Tibial artery (tissue), 4 donors: Measurements from ENCODE around the gene IL2RG.

Experiments used
- DNase-seq, 2 donors: peaks; one replicate each; pipeline ENCODE4 v3.0.0-alpha.2; 2019
- H3K27ac ChIP-seq, 2 donors: fragments of 200-600 bp; sonication (generic) in 1 of 2; 1 replicate in 1 of 2; 2 replicates in 1 of 2; pipeline ENCODE4 v1.5.1; 2018 to 2019; ENCODE audit warnings: mild to moderate bottlenecking in 1 of 2
- H3K27me3 ChIP-seq, 2 donors: fragments of 200-600 bp; sonication (generic) in 1 of 2; one replicate each; pipeline versions ENCODE4 v1.5.1 to v1.6.0; 2016 to 2019
- H3K36me3 ChIP-seq, 3 donors: fragments of 200-600 bp; sonication (generic) in 2 of 3; one replicate each; pipeline ENCODE4 v1.5.1; 2016 to 2019; ENCODE audit warnings: mild to moderate bottlenecking in 2 of 3
- H3K4me1 ChIP-seq, 4 donors: fragments of 200-600 bp; sonication (generic) in 2 of 4; 1 replicate in 3 of 4; 2 replicates in 1 of 4; pipeline ENCODE4 v1.5.1; 2016 to 2019
- H3K4me3 ChIP-seq, 2 donors: fragments of 200-600 bp; sonication (generic) in 1 of 2; 1 replicate in 1 of 2; 2 replicates in 1 of 2; pipeline ENCODE4 v1.5.1; 2018 to 2019; ENCODE audit warnings: mild to moderate bottlenecking in 2 of 2
- H3K9me3 ChIP-seq, 3 donors: fragments of 200-600 bp; sonication (generic) in 1 of 3; one replicate each; pipeline ENCODE4 v1.5.1; 2016 to 2019
- intact Hi-C: fragments of 100-400 bp; cut with DNase I; formaldehyde crosslinking; loops from one replicate; pipeline ENCODE4 v1.15.0; 2023; ENCODE audit warnings: low total_unique reads
- TF ChIP-seq, protein P1 (sequence below), 2 experiments: fragments of 200-600 bp in 1 of 2; fragments of 450-650 bp in 1 of 2; IDR thresholded peaks; one replicate each; pipeline ENCODE4 v1.5.1; 2017 to 2019; ENCODE audit warnings: antibody characterized with exemption in 2 of 2, mild to moderate bottlenecking in 1 of 2, moderate library complexity in 1 of 2

IL2RG gene

DNA sequence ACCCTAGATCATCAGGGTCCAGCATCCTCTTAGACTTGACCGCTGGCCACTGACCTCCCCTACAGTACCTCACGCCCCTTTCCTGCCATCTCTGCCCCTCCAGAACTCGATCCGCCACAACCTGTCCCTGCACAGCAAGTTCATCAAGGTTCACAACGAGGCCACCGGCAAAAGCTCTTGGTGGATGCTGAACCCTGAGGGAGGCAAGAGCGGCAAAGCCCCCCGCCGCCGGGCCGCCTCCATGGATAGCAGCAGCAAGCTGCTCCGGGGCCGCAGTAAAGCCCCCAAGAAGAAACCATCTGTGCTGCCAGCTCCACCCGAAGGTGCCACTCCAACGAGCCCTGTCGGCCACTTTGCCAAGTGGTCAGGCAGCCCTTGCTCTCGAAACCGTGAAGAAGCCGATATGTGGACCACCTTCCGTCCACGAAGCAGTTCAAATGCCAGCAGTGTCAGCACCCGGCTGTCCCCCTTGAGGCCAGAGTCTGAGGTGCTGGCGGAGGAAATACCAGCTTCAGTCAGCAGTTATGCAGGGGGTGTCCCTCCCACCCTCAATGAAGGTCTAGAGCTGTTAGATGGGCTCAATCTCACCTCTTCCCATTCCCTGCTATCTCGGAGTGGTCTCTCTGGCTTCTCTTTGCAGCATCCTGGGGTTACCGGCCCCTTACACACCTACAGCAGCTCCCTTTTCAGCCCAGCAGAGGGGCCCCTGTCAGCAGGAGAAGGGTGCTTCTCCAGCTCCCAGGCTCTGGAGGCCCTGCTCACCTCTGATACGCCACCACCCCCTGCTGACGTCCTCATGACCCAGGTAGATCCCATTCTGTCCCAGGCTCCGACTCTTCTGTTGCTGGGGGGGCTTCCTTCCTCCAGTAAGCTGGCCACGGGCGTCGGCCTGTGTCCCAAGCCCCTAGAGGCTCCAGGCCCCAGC, 10.5 kb downstream of the IL2RG start:
- H3K4me1 ChIP-seq, result peaks cover 0 to 20% (median 8%) of the 10 kb centered on the region in 4 donors
- H3K27ac ChIP-seq, result no peak overlapping the region
- TF ChIP-seq, protein P1, sequence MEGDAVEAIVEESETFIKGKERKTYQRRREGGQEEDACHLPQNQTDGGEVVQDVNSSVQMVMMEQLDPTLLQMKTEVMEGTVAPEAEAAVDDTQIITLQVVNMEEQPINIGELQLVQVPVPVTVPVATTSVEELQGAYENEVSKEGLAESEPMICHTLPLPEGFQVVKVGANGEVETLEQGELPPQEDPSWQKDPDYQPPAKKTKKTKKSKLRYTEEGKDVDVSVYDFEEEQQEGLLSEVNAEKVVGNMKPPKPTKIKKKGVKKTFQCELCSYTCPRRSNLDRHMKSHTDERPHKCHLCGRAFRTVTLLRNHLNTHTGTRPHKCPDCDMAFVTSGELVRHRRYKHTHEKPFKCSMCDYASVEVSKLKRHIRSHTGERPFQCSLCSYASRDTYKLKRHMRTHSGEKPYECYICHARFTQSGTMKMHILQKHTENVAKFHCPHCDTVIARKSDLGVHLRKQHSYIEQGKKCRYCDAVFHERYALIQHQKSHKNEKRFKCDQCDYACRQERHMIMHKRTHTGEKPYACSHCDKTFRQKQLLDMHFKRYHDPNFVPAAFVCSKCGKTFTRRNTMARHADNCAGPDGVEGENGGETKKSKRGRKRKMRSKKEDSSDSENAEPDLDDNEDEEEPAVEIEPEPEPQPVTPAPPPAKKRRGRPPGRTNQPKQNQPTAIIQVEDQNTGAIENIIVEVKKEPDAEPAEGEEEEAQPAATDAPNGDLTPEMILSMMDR (IDR thresholded peaks at IDR 0.05), result no peak
- DNase-seq, result no peak
- no peaks in the 10 kb centered on the region for H3K27me3 ChIP-seq
- no peaks in the 10 kb centered on the region for H3K36me3 ChIP-seq
- no peak overlapping the region for H3K4me3 ChIP-seq
- intact Hi-C loops, result no loop called here
- no peaks in the 10 kb centered on the region for H3K9me3 ChIP-seq

DNA sequence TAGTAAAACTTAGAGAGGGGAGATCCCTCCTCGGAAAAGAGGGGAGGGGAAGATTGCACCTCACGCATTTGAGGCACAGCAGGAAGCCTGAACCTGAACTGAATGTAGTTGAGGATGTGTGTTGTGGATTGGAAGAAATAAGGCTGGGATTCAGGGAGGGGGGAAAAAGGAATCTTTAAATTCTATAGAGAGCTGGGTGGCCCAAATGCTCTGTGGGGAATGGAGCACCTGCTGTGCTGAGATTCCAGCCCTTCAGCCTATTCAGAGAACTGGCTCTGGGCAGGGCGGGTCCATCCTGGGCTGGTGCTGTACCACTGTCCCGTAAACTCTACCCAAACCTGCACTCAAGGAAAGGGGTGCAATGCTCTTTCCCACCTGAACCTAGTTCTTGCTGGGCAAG, 11.6 kb downstream of the IL2RG start:
- Histone ChIP-seq H3K4me1 (peaks cover 0 to 20% (median 8%) of the 10 kb centered on the region in 4 donors), H3K4me3 (no peak overlapping the region), H3K27me3 (no peaks in the 10 kb centered on the region), H3K36me3 (no peaks in the 10 kb centered on the region), H3K9me3 (no peaks in the 10 kb centered on the region), H3K27ac (no peak overlapping the region)
- TF ChIP-seq, protein P1 (IDR thresholded peaks at IDR 0.05), result no peak
- no peak for DNase-seq
- intact Hi-C loops, result loop anchor here (10.0 kb wide), 1 partner anchor 75 kb away; no protein-coding TSS in a partner anchor

DNA sequence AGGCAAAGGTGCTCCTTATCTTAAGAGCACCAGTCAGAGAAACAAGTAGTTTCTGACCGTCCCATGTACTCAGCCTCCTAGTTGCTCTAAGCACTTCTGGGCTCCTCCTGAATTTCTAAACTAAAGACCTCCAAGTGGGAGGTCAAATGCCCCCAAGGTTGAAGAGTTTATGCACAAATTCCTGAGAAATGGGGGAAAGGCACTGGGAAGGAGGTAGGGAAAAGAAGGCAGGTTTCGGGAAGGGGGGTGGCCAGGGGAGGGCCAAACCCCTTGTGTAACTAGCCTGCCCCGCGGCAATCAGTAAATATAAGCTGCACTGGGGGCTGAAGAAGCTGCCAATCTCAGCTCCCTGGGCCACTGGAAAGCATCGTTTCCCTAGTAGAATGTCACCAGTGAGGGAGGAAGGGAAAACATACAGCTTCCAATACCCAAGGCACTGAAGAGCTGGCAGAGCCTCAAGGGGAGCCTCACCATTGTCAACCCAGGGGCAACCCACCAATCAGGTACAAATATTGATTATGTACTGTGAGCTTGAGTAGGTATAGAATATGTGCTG, 12.3 kb downstream of the IL2RG start:
- Histone ChIP-seq H3K27ac (no peak overlapping the region), H3K4me3 (no peak overlapping the region), H3K4me1 (peaks cover 0 to 20% (median 8%) of the 10 kb centered on the region in 4 donors), H3K36me3 (no peaks in the 10 kb centered on the region), H3K9me3 (no peaks in the 10 kb centered on the region), H3K27me3 (no peaks in the 10 kb centered on the region)
- DNase-seq, result no peak
- intact Hi-C loops, result loop anchor here (10.0 kb wide), 1 partner anchor 76 kb away; no protein-coding TSS in a partner anchor
- TF ChIP-seq, protein P1 (IDR thresholded peaks at IDR 0.05), result no peak

- TF ChIP-seq, protein P1 (IDR thresholded peaks at IDR 0.05), result peak; percentile 37 to 38
- H3K4me1 ChIP-seq, result peaks cover 0 to 20% (median 8%) of the 10 kb centered on the region in 4 donors
- no peak overlapping the region for H3K4me3 ChIP-seq
- H3K36me3 ChIP-seq, result no peaks in the 10 kb centered on the region
- peak; percentile 60 to 66 for DNase-seq
- intact Hi-C loops, result loop anchor here (10.0 kb wide), 1 partner anchor 76 kb away; no protein-coding TSS in a partner anchor
- no peaks in the 10 kb centered on the region for H3K27me3 ChIP-seq
- no peaks in the 10 kb centered on the region for H3K9me3 ChIP-seq
- H3K27ac ChIP-seq, result no peak overlapping the region
Observed at GRCh38 chrX:71098302-71098701, 13.1 kb downstream of the IL2RG start.

GRCh38 chrX:71096760-71097032, 14.7 kb downstream of the IL2RG start:
- no peaks in the 10 kb centered on the region for H3K36me3 ChIP-seq
- intact Hi-C loops, result loop anchor here (10.0 kb wide), 1 partner anchor 78 kb away; no protein-coding TSS in a partner anchor
- DNase-seq, result no peak
- no peaks in the 10 kb centered on the region for H3K9me3 ChIP-seq
- H3K4me3 ChIP-seq, result peak overlapping the region; percentile 61 to 66
- H3K27me3 ChIP-seq, result no peaks in the 10 kb centered on the region
- TF ChIP-seq, protein P1 (IDR thresholded peaks at IDR 0.05), result no peak
- peaks cover 0 to 20% (median 8%) of the 10 kb centered on the region in 4 donors for H3K4me1 ChIP-seq
- H3K27ac ChIP-seq, result peak overlapping the region; percentile 76 to 79
